Activated effector memory CD4-positive, alpha-beta T cell treated with anti-CD3 and anti-CD28 coated beads, Interleukin-2, amount 50 U/mL, for 16 hours (primary cell): ENCODE measurements around the gene RNLS.

Source experiments
- DNase-seq: peaks from one replicate; pipeline ENCODE4 v3.0.0-alpha.2; 2020

RNLS gene

GRCh38 chr10:88474884-88475844, 108.0 kb downstream of the RNLS start:
- no peak for DNase-seq

- DNase-seq: no peak
Observed at GRCh38 chr10:88473989-88474883, 108.9 kb downstream of the RNLS start.

- DNase-seq: no peak
Observed at GRCh38 chr10:88472540-88472939, 110.6 kb downstream of the RNLS start.

- DNase-seq: no peak
Observed at GRCh38 chr10:88471899-88472298, 111.2 kb downstream of the RNLS start.

GRCh38 chr10:88467835-88468485, 115.2 kb downstream of the RNLS start:
- no peak for DNase-seq

- no peak for DNase-seq
Observed at GRCh38 chr10:88466786-88467185, 116.3 kb downstream of the RNLS start.

GRCh38 chr10:88465765-88466164, 117.4 kb downstream of the RNLS start:
- DNase-seq: no peak

GRCh38 chr10:88463811-88464210, 119.3 kb downstream of the RNLS start:
- DNase-seq: no peak

- no peak for DNase-seq
Observed at GRCh38 chr10:88461426-88461825, 121.7 kb downstream of the RNLS start.

- no peak for DNase-seq
Observed at GRCh38 chr10:88459530-88459929, 123.6 kb downstream of the RNLS start.

GRCh38 chr10:88458209-88458608, 124.9 kb downstream of the RNLS start:
- DNase-seq: no peak

GRCh38 chr10:88457660-88458059, 125.5 kb downstream of the RNLS start:
- no peak for DNase-seq

GRCh38 chr10:88456730-88457129, 126.4 kb downstream of the RNLS start:
- DNase-seq: no peak

- no peak for DNase-seq
Observed at GRCh38 chr10:88455831-88456230, 127.3 kb downstream of the RNLS start.

- no peak for DNase-seq
Observed at GRCh38 chr10:88450201-88450600, 132.9 kb downstream of the RNLS start.

GRCh38 chr10:88442716-88443115, 140.4 kb downstream of the RNLS start:
- DNase-seq: no peak

- no peak for DNase-seq
Observed at GRCh38 chr10:88440541-88440940, 142.6 kb downstream of the RNLS start.

- DNase-seq: no peak
Observed at GRCh38 chr10:88439932-88440331, 143.2 kb downstream of the RNLS start.

GRCh38 chr10:88437411-88437810, 145.7 kb downstream of the RNLS start:
- no peak for DNase-seq

- DNase-seq: no peak
Observed at GRCh38 chr10:88433565-88434186, 149.4 kb downstream of the RNLS start.

GRCh38 chr10:88431103-88431502, 152.0 kb downstream of the RNLS start:
- DNase-seq: no peak

GRCh38 chr10:88428976-88429375, 154.1 kb downstream of the RNLS start:
- DNase-seq: no peak

GRCh38 chr10:88428442-88428841, 154.7 kb downstream of the RNLS start:
- DNase-seq: no peak
